ENCODE results near the gene HOXD10. TPM values are rescaled to one million over a fixed set of nuclear protein-coding genes. Genes with fewer than 3 reads are reported as not detected.

Gene HOXD10
- total RNA-seq, 1 donor from 2014 or later = not detected

GRCh38 chr2:176148751-176149421 is 32.3 kb downstream of the HOXD10 start:
- no peak for DNase-seq
- no peak for ATAC-seq
- Histone ChIP-seq H3K27me3 (ENCODE audit: low read depth) (peaks cover 99% of the 10 kb centered on the region), H3K4me1 (peaks cover 10% of the 10 kb centered on the region), H3K4me3 (no peak overlapping the region), H3K9me3 (no peaks in the 10 kb centered on the region), H3K27ac (no peak overlapping the region), H3K36me3 (no peaks in the 10 kb centered on the region)
- intact Hi-C loops (cut with DNase I) = loop anchor here (10.0 kb wide), 1 partner anchor 306 kb away; no protein-coding TSS in a partner anchor
- no peak for TF ChIP-seq CTCF (IDR thresholded peaks at IDR 0.05)

- H3K36me3 ChIP-seq = no peaks in the 10 kb centered on the region
- H3K27me3 ChIP-seq (ENCODE audit: low read depth) = peaks cover 99% of the 10 kb centered on the region
- no peak overlapping the region for H3K4me3 ChIP-seq
- ATAC-seq (no peak), DNase-seq (no peak)
- no peak for TF ChIP-seq CTCF (IDR thresholded peaks at IDR 0.05)
- no peak overlapping the region for H3K27ac ChIP-seq
- no peaks in the 10 kb centered on the region for H3K9me3 ChIP-seq
- intact Hi-C loops (cut with DNase I) = loop anchor here (10.0 kb wide), 1 partner anchor 305 kb away; no protein-coding TSS in a partner anchor
- H3K4me1 ChIP-seq = peaks cover 10% of the 10 kb centered on the region
Measured at GRCh38 chr2:176149481-176149938, 32.9 kb downstream of the HOXD10 start.

- no peak for DNase-seq
- Histone ChIP-seq H3K9me3 (no peaks in the 10 kb centered on the region), H3K27me3 (ENCODE audit: low read depth) (peaks cover 99% of the 10 kb centered on the region), H3K4me1 (peaks cover 10% of the 10 kb centered on the region), H3K4me3 (no peak overlapping the region), H3K27ac (no peak overlapping the region), H3K36me3 (no peaks in the 10 kb centered on the region)
- no peak for ATAC-seq
- no peak for TF ChIP-seq CTCF (IDR thresholded peaks at IDR 0.05)
- intact Hi-C loops (cut with DNase I) = loop anchor here (10.0 kb wide), 1 partner anchor 305 kb away; no protein-coding TSS in a partner anchor
Measured at GRCh38 chr2:176149939-176150583, 33.5 kb downstream of the HOXD10 start.

- Histone ChIP-seq H3K27ac (no peak overlapping the region), H3K9me3 (no peaks in the 10 kb centered on the region), H3K36me3 (no peaks in the 10 kb centered on the region), H3K4me3 (no peak overlapping the region), H3K27me3 (ENCODE audit: low read depth) (peaks cover 100% of the 10 kb centered on the region), H3K4me1 (peaks cover 10% of the 10 kb centered on the region)
- no peak for ATAC-seq
- DNase-seq = no peak
- no peak for TF ChIP-seq CTCF (IDR thresholded peaks at IDR 0.05)
- intact Hi-C loops (cut with DNase I) = no loop called here
Measured at GRCh38 chr2:176150584-176151441, 34.2 kb downstream of the HOXD10 start.

All from lower lobe of right lung (tissue), 2 donors.